ENCODE data around the gene DDX41.

DNA sequence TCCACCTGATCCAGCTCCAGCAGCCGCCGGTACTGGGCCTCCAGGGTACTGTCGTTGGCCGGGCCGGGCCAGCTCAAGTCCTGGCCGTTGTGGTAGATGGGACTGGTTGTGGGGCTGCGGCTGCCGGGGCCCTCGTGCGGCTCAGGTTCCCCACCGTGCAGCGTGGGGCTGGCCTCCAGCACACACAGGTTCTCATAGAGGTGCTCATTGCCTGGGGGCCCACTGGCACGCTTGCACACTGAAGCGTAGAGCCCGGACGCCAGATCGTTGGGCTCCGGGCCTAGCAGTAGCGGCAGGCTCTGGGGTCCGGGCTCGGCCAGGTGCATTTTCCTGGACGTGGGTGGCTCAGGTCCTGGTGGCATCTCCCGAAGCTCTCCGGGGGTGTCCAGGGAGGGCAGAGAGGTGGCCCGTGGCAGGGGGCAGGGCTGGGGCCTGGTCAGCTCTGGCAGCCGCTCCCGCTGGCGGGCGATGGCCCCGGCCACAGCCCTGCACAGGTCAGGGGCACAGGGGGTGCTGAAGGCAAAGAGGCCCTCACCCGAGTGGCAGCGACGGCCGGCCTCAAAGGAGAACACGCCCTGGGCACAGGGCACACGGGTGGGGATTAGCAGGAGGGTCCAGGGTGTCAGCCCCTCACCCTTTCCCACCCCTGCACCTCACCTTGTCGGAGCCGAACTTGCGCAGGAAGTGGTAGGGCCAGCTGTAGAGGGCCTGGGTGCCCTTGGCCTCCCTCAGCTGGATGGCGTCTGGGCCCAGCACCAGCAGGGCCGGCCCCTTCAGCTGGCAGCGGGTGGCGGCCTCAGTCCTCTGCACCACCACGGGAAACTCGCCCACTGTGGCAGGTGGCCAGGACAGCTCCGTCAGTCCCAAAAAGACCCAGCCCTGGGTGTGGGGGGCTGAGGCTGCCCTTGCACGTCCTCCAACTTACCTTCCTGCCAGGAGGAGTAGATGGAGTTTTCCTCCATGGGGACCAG is 12.4 kb downstream of the DDX41 start:
- no peak for TF ChIP-seq POLR2A (IDR thresholded peaks at IDR 0.05)
- TF ChIP-seq POLR2AphosphoS5 (IDR thresholded peaks at IDR 0.05), result no peak
- TF ChIP-seq CTCF (IDR thresholded peaks at IDR 0.05), result no peak
